KMS-11 (cell line): ENCODE data around the gene ABHD12.
A peak's percentile ranks its signal among the peaks of the same experiment; 100 is the strongest.

Experiments used
- H2AFZ ChIP-seq: fragments of 200-600 bp; sonication (generic); 2 replicates; pipeline ENCODE4 v1.6.1; 2016; ENCODE audit warnings: antibody characterized with exemption, mixed run types, low read depth
- H3K27ac ChIP-seq: fragments of 200-600 bp; sonication (generic); 2 replicates; pipeline ENCODE4 v1.6.1; 2016; ENCODE audit warnings: mild to moderate bottlenecking, mixed run types
- H3K27me3 ChIP-seq: fragments of 200-600 bp; sonication (generic); 2 replicates; pipeline ENCODE4 v1.6.1; 2017; ENCODE audit warnings: mild to moderate bottlenecking, low read depth, mixed run types, moderate library complexity; ENCODE audit not compliant: insufficient read depth
- H3K36me3 ChIP-seq: fragments of 200-600 bp; sonication (generic); 2 replicates; pipeline ENCODE4 v1.6.1; 2017; ENCODE audit warnings: mild to moderate bottlenecking, mixed run types; ENCODE audit not compliant: insufficient read depth
- H3K4me1 ChIP-seq: fragments of 200-600 bp; sonication (generic); 2 replicates; pipeline ENCODE4 v1.6.1; 2016; ENCODE audit warnings: mild to moderate bottlenecking, low read depth, mixed run types; ENCODE audit not compliant: poor library complexity, severe bottlenecking
- H3K4me2 ChIP-seq: fragments of 200-600 bp; sonication (generic); 2 replicates; pipeline ENCODE4 v1.7.0; 2016; ENCODE audit warnings: mild to moderate bottlenecking, mixed run types
- H3K4me3 ChIP-seq: fragments of 200-600 bp; sonication (generic); IDR thresholded peaks from 2 replicates; pipeline ENCODE4 v1.6.1; 2017; ENCODE audit warnings: low read depth, low read length, mixed read lengths; ENCODE audit not compliant: insufficient read depth
- H3K79me2 ChIP-seq: fragments of 200-600 bp; sonication (generic); 2 replicates; pipeline ENCODE4 v1.6.1; 2016; ENCODE audit warnings: low read depth, mixed run types; ENCODE audit not compliant: insufficient read depth
- H3K9ac ChIP-seq: fragments of 200-600 bp; sonication (generic); 2 replicates; pipeline ENCODE4 v1.6.1; 2016; ENCODE audit warnings: mild to moderate bottlenecking, mixed run types
- H4K20me1 ChIP-seq: fragments of 200-600 bp; sonication (generic); 2 replicates; pipeline ENCODE4 v1.6.1; 2016; ENCODE audit warnings: mild to moderate bottlenecking, mixed run types; ENCODE audit not compliant: insufficient read depth
- TF ChIP-seq, protein P1 (sequence below): fragments of 200-600 bp; sonication (generic); conservative IDR thresholded peaks from 2 replicates; pipeline ENCODE4 v1.6.1; 2017; ENCODE audit warnings: low read depth, mild to moderate bottlenecking, antibody characterized with exemption, low read length, moderate library complexity, mixed read lengths

The ABHD12 gene

DNA sequence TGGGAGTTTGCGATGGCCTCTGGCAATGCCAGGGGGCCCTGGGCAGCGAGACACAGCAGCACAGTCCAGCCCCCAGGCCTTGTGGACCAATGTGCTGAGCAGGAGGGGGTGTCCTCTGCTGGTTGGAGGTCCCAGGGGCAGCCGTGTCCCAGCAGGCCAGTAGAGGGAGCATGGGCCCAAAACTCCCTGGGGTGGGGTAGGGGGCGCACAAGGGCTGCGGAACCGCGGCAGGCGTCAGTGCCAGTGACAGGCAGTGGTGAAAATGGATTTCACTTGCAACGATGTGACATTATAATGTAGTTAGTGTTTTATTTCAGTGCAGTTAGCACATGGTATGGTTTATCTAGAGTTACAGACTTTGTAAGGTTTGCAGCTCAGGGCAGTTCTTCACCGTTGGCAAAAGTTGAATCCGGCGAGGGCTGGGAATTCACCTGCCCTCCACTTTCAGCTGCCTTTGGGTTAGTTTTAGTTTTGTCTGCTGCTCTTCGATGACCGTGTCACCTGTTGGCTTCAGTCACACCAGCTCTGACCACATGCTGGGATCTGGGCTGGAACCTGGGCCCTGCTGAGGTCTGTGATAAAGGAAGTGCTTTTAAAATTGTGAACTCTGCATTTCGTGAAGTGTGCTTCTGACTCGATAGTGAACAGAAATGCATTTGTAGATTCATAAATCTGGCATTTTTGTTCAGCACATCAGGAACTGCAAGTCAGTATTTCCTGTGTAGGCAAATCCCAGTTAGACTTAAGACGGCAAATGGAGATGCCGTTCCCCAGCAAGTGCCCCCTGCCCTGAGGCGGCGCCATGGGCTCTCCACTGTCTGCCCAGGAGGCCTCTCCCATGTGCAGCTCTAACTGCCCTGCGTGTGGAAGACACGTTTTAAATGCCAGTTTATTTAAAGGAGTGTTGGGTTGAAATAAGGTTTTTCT lies 95.9 kb downstream of the ABHD12 start:
- Histone ChIP-seq H3K27ac (peak overlapping the region; percentile 94), H2AFZ (no peak overlapping the region), H3K4me1 (peaks cover 74% of the 10 kb centered on the region), H3K4me2 (peak overlapping the region; percentile 82), H3K79me2 (no peaks in the 10 kb centered on the region), H3K36me3 (no peaks in the 10 kb centered on the region), H3K4me3 (no peak overlapping the region), H3K9ac (peak overlapping the region; percentile 55; the same call in 1 of the 2 replicates), H4K20me1 (no peaks in the 10 kb centered on the region), H3K27me3 (no peaks in the 10 kb centered on the region)
- TF ChIP-seq, protein P1, sequence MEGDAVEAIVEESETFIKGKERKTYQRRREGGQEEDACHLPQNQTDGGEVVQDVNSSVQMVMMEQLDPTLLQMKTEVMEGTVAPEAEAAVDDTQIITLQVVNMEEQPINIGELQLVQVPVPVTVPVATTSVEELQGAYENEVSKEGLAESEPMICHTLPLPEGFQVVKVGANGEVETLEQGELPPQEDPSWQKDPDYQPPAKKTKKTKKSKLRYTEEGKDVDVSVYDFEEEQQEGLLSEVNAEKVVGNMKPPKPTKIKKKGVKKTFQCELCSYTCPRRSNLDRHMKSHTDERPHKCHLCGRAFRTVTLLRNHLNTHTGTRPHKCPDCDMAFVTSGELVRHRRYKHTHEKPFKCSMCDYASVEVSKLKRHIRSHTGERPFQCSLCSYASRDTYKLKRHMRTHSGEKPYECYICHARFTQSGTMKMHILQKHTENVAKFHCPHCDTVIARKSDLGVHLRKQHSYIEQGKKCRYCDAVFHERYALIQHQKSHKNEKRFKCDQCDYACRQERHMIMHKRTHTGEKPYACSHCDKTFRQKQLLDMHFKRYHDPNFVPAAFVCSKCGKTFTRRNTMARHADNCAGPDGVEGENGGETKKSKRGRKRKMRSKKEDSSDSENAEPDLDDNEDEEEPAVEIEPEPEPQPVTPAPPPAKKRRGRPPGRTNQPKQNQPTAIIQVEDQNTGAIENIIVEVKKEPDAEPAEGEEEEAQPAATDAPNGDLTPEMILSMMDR, result peak; percentile 82

DNA sequence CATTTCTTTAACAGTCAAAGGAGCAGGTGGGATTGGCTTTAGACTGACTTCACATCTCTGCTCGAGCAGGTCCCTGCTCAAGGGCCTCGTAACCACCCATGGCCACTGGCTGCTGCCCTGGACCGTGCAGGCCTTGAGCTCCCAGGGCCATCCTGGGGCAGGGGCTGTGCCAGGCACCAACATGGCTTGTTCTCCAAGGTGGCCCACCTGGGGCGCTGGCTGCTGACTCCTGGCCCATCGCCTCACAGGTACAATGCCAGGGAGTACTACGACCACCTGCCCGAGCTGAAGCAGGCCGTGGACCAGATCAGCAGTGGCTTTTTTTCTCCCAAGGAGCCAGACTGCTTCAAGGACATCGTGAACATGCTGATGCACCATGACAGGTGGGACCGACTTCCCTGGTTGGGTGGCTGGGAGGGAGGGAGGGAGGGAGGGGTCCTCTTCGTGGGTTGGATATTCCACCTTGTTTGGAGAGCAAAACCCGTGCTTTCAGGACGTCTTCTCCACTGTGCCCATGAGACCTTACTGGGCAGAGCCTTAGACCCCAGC lies 96.7 kb downstream of the ABHD12 start:
- Histone ChIP-seq H2AFZ (no peak overlapping the region), H3K79me2 (no peaks in the 10 kb centered on the region), H3K27me3 (no peaks in the 10 kb centered on the region), H3K36me3 (no peaks in the 10 kb centered on the region), H3K4me3 (no peak overlapping the region), H3K4me1 (peaks cover 74% of the 10 kb centered on the region), H4K20me1 (no peaks in the 10 kb centered on the region), H3K27ac (peak overlapping the region; percentile 94), H3K4me2 (peak overlapping the region; percentile 82; the same call in 1 of the 2 replicates), H3K9ac (peak overlapping the region; percentile 55; the same call in 1 of the 2 replicates)
- TF ChIP-seq, protein P1, result no peak

DNA sequence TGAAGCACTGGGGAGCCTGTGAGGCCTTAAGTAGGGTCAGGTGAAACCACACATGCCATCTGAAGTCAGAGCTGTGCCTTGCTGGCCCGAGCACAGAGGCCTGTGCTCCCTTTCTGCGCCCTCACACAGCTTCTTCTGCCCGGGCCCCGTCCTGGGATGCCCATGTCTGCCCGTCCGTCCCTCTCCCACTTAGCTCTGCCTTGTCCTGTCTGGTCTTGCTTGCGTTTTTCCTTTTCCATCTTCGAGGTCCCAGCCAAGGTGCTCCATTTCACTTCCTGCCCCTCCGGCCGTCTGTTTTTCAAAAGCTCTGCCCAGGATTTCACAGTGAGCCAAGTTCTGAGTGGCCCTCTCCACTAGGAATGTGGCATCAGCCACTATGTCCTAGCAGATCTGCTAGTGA lies 97.1 kb downstream of the ABHD12 start:
- TF ChIP-seq, protein P1, result no peak
- H3K4me2 ChIP-seq, result peak overlapping the region; percentile 25; the same call in 1 of the 2 replicates
- no peaks in the 10 kb centered on the region for H3K27me3 ChIP-seq
- no peaks in the 10 kb centered on the region for H3K79me2 ChIP-seq
- H2AFZ ChIP-seq, result no peak overlapping the region
- no peaks in the 10 kb centered on the region for H3K36me3 ChIP-seq
- H3K9ac ChIP-seq, result peak overlapping the region; percentile 18; the same call in 1 of the 2 replicates
- peaks cover 74% of the 10 kb centered on the region for H3K4me1 ChIP-seq
- H4K20me1 ChIP-seq, result no peaks in the 10 kb centered on the region
- peak overlapping the region; percentile 94 for H3K27ac ChIP-seq
- H3K4me3 ChIP-seq, result no peak overlapping the region

DNA sequence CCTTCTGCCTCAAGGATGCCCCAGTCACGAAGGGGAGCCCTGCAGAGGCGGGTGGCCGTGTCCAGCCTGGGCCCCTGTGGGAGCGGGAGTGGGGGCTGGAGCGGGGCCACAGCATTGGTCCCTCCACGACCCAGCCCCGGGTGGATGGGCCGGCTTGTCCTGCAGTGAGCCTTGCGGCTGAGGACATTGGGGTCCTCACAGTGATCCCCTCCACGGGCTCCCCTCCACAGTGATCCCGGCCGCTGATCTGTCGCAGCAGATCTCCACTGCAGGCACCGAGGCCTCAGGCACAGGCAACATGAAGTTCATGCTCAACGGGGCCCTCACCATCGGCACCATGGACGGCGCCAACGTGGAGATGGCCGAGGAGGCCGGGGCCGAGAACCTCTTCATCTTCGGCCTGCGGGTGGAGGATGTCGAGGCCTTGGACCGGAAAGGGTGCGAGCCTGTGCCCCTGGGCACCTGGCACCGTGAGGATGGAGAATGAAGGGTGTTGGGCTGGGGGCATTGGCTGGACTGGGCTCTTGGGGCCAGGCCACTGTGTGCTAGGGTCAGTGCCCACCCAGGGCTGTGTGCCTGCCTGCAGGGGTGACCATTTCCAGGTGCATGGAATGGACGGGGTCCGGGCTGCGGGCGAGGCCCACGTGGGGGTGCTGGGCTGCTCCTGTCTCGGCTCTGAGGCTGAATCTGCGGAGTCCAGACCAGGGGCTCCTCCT lies 98.3 kb downstream of the ABHD12 start:
- Histone ChIP-seq H3K9ac (no peak overlapping the region), H3K4me2 (no peak overlapping the region), H3K27ac (no peak overlapping the region; the same call in 1 of the 2 replicates), H3K79me2 (no peaks in the 10 kb centered on the region), H3K4me1 (peaks cover 72% of the 10 kb centered on the region), H3K36me3 (no peaks in the 10 kb centered on the region), H3K4me3 (no peak overlapping the region), H3K27me3 (no peaks in the 10 kb centered on the region), H2AFZ (no peak overlapping the region), H4K20me1 (no peaks in the 10 kb centered on the region)
- TF ChIP-seq, protein P1, result no peak
